Calu3 (cell line): ENCODE measurements around the gene LRRC27. TPM values are rescaled to one million over a fixed set of nuclear protein-coding genes. Genes with fewer than 3 reads are reported as not detected.
A peak's percentile ranks its signal among the peaks of the same experiment; 100 is the strongest.

Experiments used
- Bru-seq: library from RNA; stranded (reverse); fragments of 400-500 nt; gene quantifications from one replicate; lab custom pipeline; 2021; lab: Mats Ljungman, UMichigan
- BruChase-seq, 2 experiments: library from RNA; stranded (reverse); fragments of 400-500 nt; gene quantifications; one replicate each; lab custom pipeline; 2021; lab: Mats Ljungman, UMichigan
- BruUV-seq: library from RNA; stranded (reverse); fragments of 400-500 nt; replicated peaks from 2 replicates; lab custom pipeline; 2021; lab: Mats Ljungman, UMichigan
- CTCF ChIA-PET: fragments of 300-600 bp; sonication (Branson Sonifier 250); formaldehyde crosslinking; loops from one replicate; lab custom pipeline; 2022; ENCODE audit warnings: antibody characterized with exemption; lab: Charles Lee
- DNase-seq: peaks from one replicate; pipeline ENCODE4 v3.0.0; 2022
- H3K27ac Mint-ChIP-seq: one replicate; pipeline ENCODE4 v1.8.0; 2022; ENCODE audit warnings: mixed read lengths; ENCODE audit not compliant: unreplicated experiment
- H3K27me3 Mint-ChIP-seq: one replicate; pipeline ENCODE4 v1.8.0; 2022; ENCODE audit warnings: mixed read lengths; ENCODE audit not compliant: unreplicated experiment
- H3K36me3 Mint-ChIP-seq: one replicate; pipeline ENCODE4 v1.8.0; 2022; ENCODE audit warnings: mild to moderate bottlenecking, moderate library complexity, mixed read lengths; ENCODE audit not compliant: insufficient read depth, unreplicated experiment
- H3K4me1 Mint-ChIP-seq: one replicate; pipeline ENCODE4 v1.8.0; 2022; ENCODE audit warnings: mild to moderate bottlenecking, low read depth, mixed read lengths; ENCODE audit not compliant: unreplicated experiment
- H3K4me3 Mint-ChIP-seq: one replicate; pipeline ENCODE4 v1.8.0; 2022; ENCODE audit warnings: mild to moderate bottlenecking, low read depth, moderate library complexity, mixed read lengths; ENCODE audit not compliant: unreplicated experiment
- H3K9me3 Mint-ChIP-seq: one replicate; pipeline ENCODE4 v1.8.0; 2022; ENCODE audit warnings: low read depth, mixed read lengths; ENCODE audit not compliant: unreplicated experiment
- CTCF ChIP-seq: fragments of 200-600 bp; IDR thresholded peaks from one replicate; pipeline ENCODE4 v1.8.0; 2022; ENCODE audit warnings: antibody characterized with exemption; ENCODE audit not compliant: unreplicated experiment
- intact Hi-C: fragments of 100-400 bp; cut with micrococcal nuclease; formaldehyde crosslinking; loops from one replicate; pipeline ENCODE4 v1.10.0; 2022; ENCODE audit not compliant: unreplicated experiment
- long read RNA-seq: library from polyadenylated mRNA; stranded (forward); transcript quantifications from one replicate; pipeline ENCODE4 v2.0.0, GENCODE V29; 2022
- total RNA-seq: library from RNA; stranded (reverse); gene quantifications from 2 replicates; pipeline ENCODE4 v1.2.3, GENCODE V29; 2022

Gene LRRC27
- total RNA-seq = 4.6 and 5.0 TPM in 2 replicates
- Bru-seq, nascent RNA = percentile 40 among the genes with signal in this experiment
- BruChase-seq, experiment 1, labeled RNA remaining after a 6-hour chase = percentile 38 among the genes with signal in this experiment
- percentile 34 among the genes with signal in this experiment for BruChase-seq, experiment 2, labeled RNA remaining after a 2-hour chase
- long read RNA-seq, full-length matches to known transcripts = 3 of 7 reads
- long read RNA-seq, partial matches to known transcripts = 2 of 7 reads
- long read RNA-seq, other reads (novel, unspliced or antisense) = 2 of 7 reads

GRCh38 chr10:132331601-132332432 is at the start of gene LRRC27:
TSS of gene LRRC27 (plus strand) at chr10:132332193. CDS start at chr10:132333525, 1,332 bp downstream.
- Mint-ChIP-seq H3K27me3 (no peaks in the 10 kb centered on the region), H3K9me3 (no peaks in the 10 kb centered on the region), H3K36me3 (peaks cover 40% of the 10 kb centered on the region), H3K4me3 (peak within 1 kb of the TSS; percentile 79), H3K4me1 (peaks cover 24% of the 10 kb centered on the region), H3K27ac (peak within 1 kb of the TSS; percentile 90)
- intact Hi-C loops = no loop called here
- CTCF ChIA-PET = interaction anchor here (0.6 kb wide), 2 partner anchors 113 to 221 kb away, joined by 3 to 4 read pairs; no protein-coding TSS in a partner anchor
- no peak for TF ChIP-seq CTCF
- no TSS peak for BruUV-seq
- DNase-seq = peak; percentile 97

- Mint-ChIP-seq H3K4me3 (no peak overlapping the region), H3K4me1 (no peaks in the 10 kb centered on the region), H3K36me3 (peaks cover 7% of the 10 kb centered on the region), H3K9me3 (no peaks in the 10 kb centered on the region), H3K27ac (no peak overlapping the region), H3K27me3 (no peaks in the 10 kb centered on the region)
- no TSS peak for BruUV-seq
- DNase-seq = no peak
- CTCF ChIA-PET = no interaction called here
- no peak for TF ChIP-seq CTCF
- intact Hi-C loops = no loop called here
These were observed 49.1 kb upstream of the LRRC27 start for GRCh38 chr10:132282667-132283603.

- BruUV-seq = no TSS peak
- no peak for TF ChIP-seq CTCF
- H3K27me3 Mint-ChIP-seq = no peaks in the 10 kb centered on the region
- CTCF ChIA-PET = no interaction called here
- H3K27ac Mint-ChIP-seq = no peak overlapping the region
- H3K36me3 Mint-ChIP-seq = peaks cover 7% of the 10 kb centered on the region
- H3K4me3 Mint-ChIP-seq = no peak overlapping the region
- H3K4me1 Mint-ChIP-seq = no peaks in the 10 kb centered on the region
- no peak for DNase-seq
- H3K9me3 Mint-ChIP-seq = no peaks in the 10 kb centered on the region
- intact Hi-C loops = no loop called here
These were observed 48.2 kb upstream of the LRRC27 start for GRCh38 chr10:132283604-132284382.
